NCI-H460 (cell line): ENCODE data around the gene EIPR1. TPM values are rescaled to one million over a fixed set of nuclear protein-coding genes. Genes with fewer than 3 reads are reported as not detected.

ENCODE experiments used
- DNase-seq: peaks from one replicate; pipeline ENCODE4 v3.0.0-alpha.2; 2016; ENCODE audit warnings: low read depth; ENCODE audit errors: extremely low read depth
- total RNA-seq: library from RNA; depleted of rRNA; stranded (reverse); fragments of >200 nt; shearing (Covaris generic); gene quantifications from 2 replicates; pipeline ENCODE4 v1.2.3, GENCODE V29; 2014; rRNA removed

EIPR1 gene
- total RNA-seq, 1 experiment from 2014 or later = 56.5 TPM

GRCh38 chr2:3142210-3142609 lies 235.4 kb downstream of the EIPR1 start:
- no peak for DNase-seq

- no peak for DNase-seq
Observed at GRCh38 chr2:3141696-3142095, 235.9 kb downstream of the EIPR1 start.

GRCh38 chr2:3139906-3140305 lies 237.7 kb downstream of the EIPR1 start:
- DNase-seq = no peak

Other genes with a start within 250 kb of the EIPR1 start
- gene TRAPPC12, start 1.9 kb upstream of the EIPR1 start, total RNA-seq = 58.4 and 60.8 TPM in 2 replicates
- 27.7 and 28.5 TPM in 2 replicates for gene ADI1, start 141.7 kb upstream of the EIPR1 start, total RNA-seq
- gene RNASEH1, start 180.5 kb upstream of the EIPR1 start, total RNA-seq = 39.0 and 42.0 TPM in 2 replicates
- 4,845 and 5,396 TPM in 2 replicates for gene RPS7, start 197.4 kb upstream of the EIPR1 start, total RNA-seq
- 0.66 and 1.1 TPM in 2 replicates for gene COLEC11, start 217.3 kb upstream of the EIPR1 start, total RNA-seq